ENCODE data around the gene PNPLA7.
A peak's percentile ranks its signal among the peaks of the same experiment; 100 is the strongest.

DNA sequence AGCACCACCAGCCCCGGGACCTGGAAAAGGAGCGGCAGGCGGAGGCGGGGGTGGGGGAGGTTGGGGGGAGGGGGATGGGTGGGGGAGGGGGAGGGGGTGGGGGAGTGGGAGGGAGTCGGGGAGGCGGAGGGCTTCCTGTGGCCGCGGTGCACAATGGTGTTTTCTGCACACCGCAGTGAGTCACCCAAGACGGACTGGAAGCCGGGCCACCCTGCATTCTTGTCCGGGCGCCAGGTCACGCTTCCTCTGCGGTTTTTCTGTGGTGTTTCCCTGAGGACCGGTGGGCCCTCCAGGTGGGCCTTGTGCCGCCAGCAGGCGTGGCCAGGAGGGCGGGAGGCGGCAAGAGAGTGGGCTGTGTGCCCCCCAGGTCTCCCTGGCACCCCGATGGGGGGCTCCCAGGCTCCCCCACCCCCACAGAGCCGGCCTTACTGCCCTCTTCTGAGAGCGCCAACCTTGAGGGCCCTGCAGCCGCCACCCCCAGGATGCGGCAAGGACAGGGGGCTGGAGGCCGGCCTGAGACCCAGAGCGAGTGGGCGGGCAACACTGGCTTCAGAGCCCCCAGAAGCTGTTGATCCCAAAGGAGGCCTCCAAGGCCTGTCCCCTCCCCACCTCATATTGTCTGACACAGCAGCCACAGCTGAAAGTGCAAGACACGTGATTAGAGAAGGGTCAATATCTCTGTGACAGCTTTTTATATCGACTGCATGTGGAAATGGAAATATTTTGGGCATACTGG lies 138.4 kb downstream of the PNPLA7 start:
- TF ChIP-seq, protein P1, sequence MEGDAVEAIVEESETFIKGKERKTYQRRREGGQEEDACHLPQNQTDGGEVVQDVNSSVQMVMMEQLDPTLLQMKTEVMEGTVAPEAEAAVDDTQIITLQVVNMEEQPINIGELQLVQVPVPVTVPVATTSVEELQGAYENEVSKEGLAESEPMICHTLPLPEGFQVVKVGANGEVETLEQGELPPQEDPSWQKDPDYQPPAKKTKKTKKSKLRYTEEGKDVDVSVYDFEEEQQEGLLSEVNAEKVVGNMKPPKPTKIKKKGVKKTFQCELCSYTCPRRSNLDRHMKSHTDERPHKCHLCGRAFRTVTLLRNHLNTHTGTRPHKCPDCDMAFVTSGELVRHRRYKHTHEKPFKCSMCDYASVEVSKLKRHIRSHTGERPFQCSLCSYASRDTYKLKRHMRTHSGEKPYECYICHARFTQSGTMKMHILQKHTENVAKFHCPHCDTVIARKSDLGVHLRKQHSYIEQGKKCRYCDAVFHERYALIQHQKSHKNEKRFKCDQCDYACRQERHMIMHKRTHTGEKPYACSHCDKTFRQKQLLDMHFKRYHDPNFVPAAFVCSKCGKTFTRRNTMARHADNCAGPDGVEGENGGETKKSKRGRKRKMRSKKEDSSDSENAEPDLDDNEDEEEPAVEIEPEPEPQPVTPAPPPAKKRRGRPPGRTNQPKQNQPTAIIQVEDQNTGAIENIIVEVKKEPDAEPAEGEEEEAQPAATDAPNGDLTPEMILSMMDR (IDR thresholded peaks at IDR 0.05), result no peak
- peak in 1 of 2 donors; percentile 9 for TF ChIP-seq POLR2A (IDR thresholded peaks at IDR 0.05)
